Activated CD4-positive, alpha-beta T cell treated with anti-CD3 and anti-CD28 coated beads for 36 hours (primary cell): ENCODE data around the gene GRAMD1B. TPM values are rescaled to one million over a fixed set of nuclear protein-coding genes. Genes with fewer than 3 reads are reported as not detected.

Experiments used
- ATAC-seq: fragments of 200-7000 bp; cut with Tn5 transposase; one replicate; pipeline ENCODE4 v1.10.0; 2021; ENCODE audit warnings: mild to moderate bottlenecking, moderate library complexity
- CTCF ChIA-PET: fragments of 350-600 bp; sonication (Branson Sonifier 250); formaldehyde crosslinking; loops from one replicate; lab custom pipeline; 2021; ENCODE audit warnings: antibody characterized with exemption; lab: Charles Lee
- POLR2A ChIA-PET: fragments of 350-600 bp; sonication (Branson Sonifier 250); formaldehyde crosslinking; loops from one replicate; lab custom pipeline; 2021; ENCODE audit warnings: antibody characterized with exemption, inconsistent platforms; lab: Charles Lee
- DNase-seq: peaks from one replicate; pipeline ENCODE4 v3.0.0-alpha.2; 2020
- H3K27ac Mint-ChIP-seq: one replicate; pipeline ENCODE4 v1.8.0; 2021; ENCODE audit warnings: mixed read lengths
- H3K27me3 Mint-ChIP-seq: one replicate; pipeline ENCODE4 v1.8.0; 2021; ENCODE audit warnings: mixed read lengths
- H3K36me3 Mint-ChIP-seq: one replicate; pipeline ENCODE4 v1.8.0; 2021; ENCODE audit warnings: low read depth, mixed read lengths
- H3K4me1 Mint-ChIP-seq: one replicate; pipeline ENCODE4 v1.8.0; 2021; ENCODE audit warnings: mixed read lengths
- H3K4me3 Mint-ChIP-seq: one replicate; pipeline ENCODE4 v1.8.0; 2021; ENCODE audit warnings: mild to moderate bottlenecking, moderate library complexity, mixed read lengths
- H3K9me3 Mint-ChIP-seq: one replicate; pipeline ENCODE4 v1.8.0; 2021; ENCODE audit warnings: low read depth, mixed read lengths
- intact Hi-C, 2 experiments: fragments of 100-400 bp; cut with DNase I in 1 of 2; cut with micrococcal nuclease in 1 of 2; formaldehyde crosslinking; loops; one replicate each; pipeline versions ENCODE4 v1.14.2 to v1.15.1; 2022 to 2024; cut with DNase I, micrococcal nuclease
- total RNA-seq, 2 experiments: library from RNA; stranded (reverse); gene quantifications; one replicate each; pipeline ENCODE4 v1.2.3, GENCODE V29; 2021

GRAMD1B gene
- total RNA-seq, 2 experiments from 2014 or later, result 38.6 to 45.7 TPM

DNA sequence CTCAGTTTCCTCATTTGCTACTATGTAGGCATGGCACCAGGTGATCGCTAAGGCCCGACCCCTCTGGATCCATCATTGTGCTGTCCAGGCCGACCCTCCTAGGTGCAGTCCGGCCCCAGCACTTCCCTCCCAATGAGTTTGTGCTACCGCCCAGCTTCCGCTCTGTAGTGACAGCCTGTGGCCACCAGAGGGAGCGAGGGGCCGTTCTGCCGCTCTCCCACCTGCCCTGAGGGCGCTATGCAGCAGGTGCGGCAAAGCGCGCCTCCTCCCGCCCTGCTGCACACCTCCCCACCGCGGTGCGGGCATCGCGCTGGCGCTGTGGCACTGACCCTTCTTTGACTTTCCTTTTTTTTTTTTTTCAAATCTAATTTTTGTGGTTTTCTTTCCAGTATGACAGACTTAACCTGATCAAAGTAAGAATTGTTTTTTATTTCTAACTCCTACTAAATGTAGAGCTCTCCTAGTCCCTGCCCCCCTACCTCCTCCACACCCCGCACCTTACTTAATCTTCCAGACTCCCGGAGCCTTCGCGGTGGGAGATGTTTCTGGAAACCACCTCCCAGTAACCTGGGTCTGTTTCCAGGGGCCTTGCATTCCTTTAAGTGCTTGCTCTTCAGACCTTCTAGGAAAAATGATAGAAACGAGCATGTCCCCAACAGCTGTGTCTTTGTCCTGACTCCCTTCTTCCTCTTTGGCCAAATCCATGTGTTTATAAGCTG is 150.6 kb downstream of the GRAMD1B start:
- intact Hi-C loops, result loop anchor here (1.0 kb wide), 2 partner anchors 127 to 128 kb away; no protein-coding TSS in a partner anchor
- POLR2A ChIA-PET, result no interaction called here
- Mint-ChIP-seq H3K27me3 (no peaks in the 10 kb centered on the region), H3K9me3 (no peaks in the 10 kb centered on the region), H3K4me3 (no peak overlapping the region), H3K36me3 (no peaks in the 10 kb centered on the region), H3K4me1 (peaks cover 10% of the 10 kb centered on the region), H3K27ac (no peak overlapping the region)
- peak; percentile 84 for DNase-seq
- CTCF ChIA-PET, result interaction anchor here (0.6 to 3.0 kb wide), 30 partner anchors 9 to 1036 kb away, joined by 3 to 22 read pairs (median 3); no protein-coding TSS in a partner anchor
- peak; percentile 89 for ATAC-seq

DNA sequence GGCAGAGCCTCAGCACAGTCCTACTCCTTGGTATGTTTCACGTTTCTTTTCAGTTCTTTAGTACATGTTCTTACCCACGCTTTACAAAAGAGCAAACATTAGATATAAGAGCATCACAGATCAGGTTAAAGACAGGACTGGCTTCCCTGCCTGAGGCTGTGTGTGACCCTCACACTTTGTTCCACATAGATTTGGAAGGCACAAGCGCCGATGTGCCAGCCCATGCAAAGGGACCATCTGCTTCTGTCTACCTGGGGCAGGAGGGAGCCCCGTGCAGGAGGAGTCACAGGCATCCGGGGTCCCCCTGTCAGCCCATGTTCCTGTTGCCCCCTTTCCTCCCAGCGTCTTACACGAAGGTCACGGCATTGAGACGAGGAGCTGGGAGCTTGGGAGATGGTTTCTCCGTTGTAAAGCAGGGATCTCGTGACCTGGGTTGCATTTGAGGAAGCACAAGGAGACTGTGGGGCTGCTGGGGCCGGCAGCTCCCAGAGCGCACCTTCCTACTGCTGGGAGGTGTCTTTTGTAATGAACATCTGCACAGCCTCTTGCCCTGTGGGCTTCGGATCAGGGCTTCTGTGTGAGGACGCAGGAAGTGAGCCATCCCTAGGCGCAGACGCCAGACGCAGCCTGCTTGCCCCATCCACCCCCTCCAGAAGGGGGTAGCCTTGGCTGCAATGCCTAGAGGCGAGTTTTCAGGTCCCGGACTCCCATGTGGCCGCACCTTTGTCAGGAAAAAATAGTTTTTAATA is 151.8 kb downstream of the GRAMD1B start:
- Mint-ChIP-seq H3K4me1 (peaks cover 3% of the 10 kb centered on the region), H3K27me3 (no peaks in the 10 kb centered on the region), H3K36me3 (no peaks in the 10 kb centered on the region), H3K4me3 (no peak overlapping the region), H3K27ac (no peak overlapping the region), H3K9me3 (no peaks in the 10 kb centered on the region)
- no peak for ATAC-seq
- CTCF ChIA-PET, result interaction anchor here (1.1 to 3.0 kb wide), 8 partner anchors 8 to 125 kb away, joined by 3 to 22 read pairs (median 7); no protein-coding TSS in a partner anchor
- intact Hi-C loops, result no loop called here
- POLR2A ChIA-PET, result no interaction called here
- DNase-seq, result no peak

DNA sequence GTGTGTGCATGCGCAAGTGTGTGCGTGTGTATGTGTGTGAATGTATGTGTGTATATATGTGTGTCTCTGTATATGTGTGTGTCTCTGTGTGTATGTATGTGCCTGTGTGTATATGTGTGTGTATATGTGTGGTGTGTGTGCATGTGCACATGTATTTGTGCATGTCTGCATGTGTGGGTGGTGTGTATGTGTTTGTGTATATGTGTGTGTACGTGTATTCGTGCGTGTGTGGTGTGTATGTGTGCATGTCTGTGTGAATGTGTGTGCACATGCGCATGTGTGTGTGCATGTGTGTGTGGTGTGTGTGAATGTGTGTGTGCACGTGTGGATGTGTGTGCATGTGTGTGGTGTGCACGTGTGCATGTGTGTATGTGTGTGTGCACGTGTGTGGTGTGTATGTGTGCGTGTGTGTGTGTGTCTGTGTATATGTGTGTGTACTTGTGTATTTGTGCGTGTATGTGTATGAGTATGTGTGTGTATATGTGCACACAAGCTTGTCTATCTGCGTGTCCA is 153.0 kb downstream of the GRAMD1B start:
- H3K4me1 Mint-ChIP-seq, result peaks cover 3% of the 10 kb centered on the region
- no peak overlapping the region for H3K27ac Mint-ChIP-seq
- no peaks in the 10 kb centered on the region for H3K36me3 Mint-ChIP-seq
- ATAC-seq (no peak), DNase-seq (no peak)
- ChIA-PET POLR2A (no interaction called here), CTCF (no interaction called here)
- no peaks in the 10 kb centered on the region for H3K27me3 Mint-ChIP-seq
- no peak overlapping the region for H3K4me3 Mint-ChIP-seq
- intact Hi-C loops, result no loop called here
- no peaks in the 10 kb centered on the region for H3K9me3 Mint-ChIP-seq

DNA sequence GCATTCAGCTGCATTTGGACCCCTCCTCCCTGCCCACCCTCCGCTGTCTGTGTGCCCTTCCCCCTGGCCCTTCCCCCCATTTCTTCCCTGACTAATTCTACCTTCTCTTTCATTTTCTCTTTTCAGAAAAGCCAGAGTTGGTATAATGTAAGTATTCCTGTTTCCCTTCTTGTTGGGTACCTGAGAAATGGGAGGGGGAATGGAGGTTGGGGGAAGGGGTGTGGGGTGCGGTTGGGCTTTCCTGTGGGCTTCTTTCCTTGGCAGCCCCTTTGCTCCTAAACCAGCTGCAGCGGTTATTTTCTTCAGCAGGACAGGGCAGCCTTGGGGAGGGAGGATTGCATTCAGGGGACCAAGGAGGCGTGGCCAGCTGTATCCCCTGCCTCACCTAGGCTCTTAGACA is 154.1 kb downstream of the GRAMD1B start:
- Mint-ChIP-seq H3K4me3 (no peak overlapping the region), H3K4me1 (peaks cover 3% of the 10 kb centered on the region), H3K9me3 (no peaks in the 10 kb centered on the region), H3K27me3 (no peaks in the 10 kb centered on the region), H3K36me3 (no peaks in the 10 kb centered on the region), H3K27ac (no peak overlapping the region)
- ATAC-seq (no peak), DNase-seq (no peak)
- ChIA-PET POLR2A (no interaction called here), CTCF (no interaction called here)
- intact Hi-C loops, result no loop called here

DNA sequence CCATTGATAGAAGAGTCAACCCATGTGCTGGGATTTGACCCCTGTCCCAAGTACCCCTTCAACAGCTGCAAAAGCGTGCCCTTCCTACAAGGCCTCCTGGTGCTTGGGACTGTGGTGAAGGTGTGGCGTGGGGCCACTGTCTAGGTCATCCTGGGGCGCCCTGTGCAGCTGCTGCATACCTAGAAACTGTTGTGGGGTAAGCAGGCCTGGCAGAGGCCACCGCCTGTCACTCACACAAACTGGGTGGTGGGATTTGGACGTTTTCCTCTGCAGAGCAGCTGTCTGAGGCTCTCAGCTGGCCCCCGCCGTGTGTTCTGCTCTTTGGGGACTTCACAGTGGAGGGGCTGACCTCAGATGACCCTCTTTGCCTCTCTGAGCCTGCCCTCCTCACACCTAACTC is 154.7 kb downstream of the GRAMD1B start:
- DNase-seq, result no peak
- H3K9me3 Mint-ChIP-seq, result no peaks in the 10 kb centered on the region
- ChIA-PET POLR2A (no interaction called here), CTCF (interaction anchor here (1.2 kb wide), 1 partner anchor 8 kb away, joined by 6 read pairs; no protein-coding TSS in a partner anchor)
- ATAC-seq, result no peak
- intact Hi-C loops, result no loop called here
- no peak overlapping the region for H3K27ac Mint-ChIP-seq
- H3K4me3 Mint-ChIP-seq, result no peak overlapping the region
- H3K27me3 Mint-ChIP-seq, result no peaks in the 10 kb centered on the region
- H3K4me1 Mint-ChIP-seq, result peaks cover 3% of the 10 kb centered on the region
- H3K36me3 Mint-ChIP-seq, result no peaks in the 10 kb centered on the region

DNA sequence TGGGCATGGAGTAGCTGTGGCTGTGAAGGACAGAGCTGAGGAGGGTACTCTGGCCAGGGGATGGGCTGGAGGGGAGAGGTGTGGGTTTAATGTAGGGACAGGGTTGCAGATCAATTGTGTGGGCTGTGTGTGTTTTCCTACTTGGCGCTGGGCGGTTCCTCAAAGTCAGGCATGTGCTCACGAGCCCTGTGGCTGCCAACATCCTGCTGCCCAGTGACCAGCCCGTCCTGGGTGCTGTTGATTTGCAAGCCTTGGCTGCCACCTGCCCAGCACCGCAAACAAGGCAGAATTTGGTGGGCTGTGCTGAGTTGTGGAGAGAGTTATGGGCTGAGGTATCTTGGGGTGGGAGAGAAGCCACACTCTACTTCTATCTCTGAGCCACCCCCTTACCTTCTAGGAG is 155.1 kb downstream of the GRAMD1B start:
- Mint-ChIP-seq H3K4me3 (no peak overlapping the region), H3K9me3 (no peaks in the 10 kb centered on the region), H3K36me3 (no peaks in the 10 kb centered on the region), H3K27ac (no peak overlapping the region), H3K4me1 (peaks cover 3% of the 10 kb centered on the region), H3K27me3 (no peaks in the 10 kb centered on the region)
- DNase-seq (no peak), ATAC-seq (no peak)
- intact Hi-C loops, result no loop called here
- POLR2A ChIA-PET, result no interaction called here
- CTCF ChIA-PET, result interaction anchor here (1.2 kb wide), 1 partner anchor 9 kb away, joined by 6 read pairs; no protein-coding TSS in a partner anchor

DNA sequence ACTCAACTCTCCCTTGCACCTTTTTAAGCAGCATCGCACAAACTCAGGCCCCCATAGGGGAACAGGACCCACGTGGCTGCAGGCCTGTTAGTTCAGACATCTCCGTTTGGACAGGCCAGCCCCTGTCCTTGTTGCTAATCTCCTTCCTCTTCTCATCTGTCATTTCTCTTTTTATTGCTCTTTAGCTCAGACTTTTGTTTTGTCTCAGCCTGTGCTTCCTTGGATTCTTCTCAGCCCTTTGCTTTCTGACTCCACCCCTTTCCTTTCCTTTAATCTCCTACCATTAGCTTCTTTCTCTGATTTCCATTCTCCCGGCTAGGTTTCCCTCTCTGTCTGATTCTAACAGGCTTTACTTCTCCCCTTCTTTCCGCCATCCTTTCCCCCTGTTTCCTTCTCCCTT is 155.6 kb downstream of the GRAMD1B start:
- no peaks in the 10 kb centered on the region for H3K27me3 Mint-ChIP-seq
- ATAC-seq, result no peak
- H3K4me1 Mint-ChIP-seq, result no peaks in the 10 kb centered on the region
- no peaks in the 10 kb centered on the region for H3K36me3 Mint-ChIP-seq
- no peak overlapping the region for H3K4me3 Mint-ChIP-seq
- ChIA-PET CTCF (interaction anchor here (0.7 to 1.2 kb wide), 2 partner anchors 9 to 135 kb away, joined by 4 to 6 read pairs; no protein-coding TSS in a partner anchor), POLR2A (no interaction called here)
- no peak overlapping the region for H3K27ac Mint-ChIP-seq
- no peak for DNase-seq
- H3K9me3 Mint-ChIP-seq, result no peaks in the 10 kb centered on the region
- intact Hi-C loops, result no loop called here

DNA sequence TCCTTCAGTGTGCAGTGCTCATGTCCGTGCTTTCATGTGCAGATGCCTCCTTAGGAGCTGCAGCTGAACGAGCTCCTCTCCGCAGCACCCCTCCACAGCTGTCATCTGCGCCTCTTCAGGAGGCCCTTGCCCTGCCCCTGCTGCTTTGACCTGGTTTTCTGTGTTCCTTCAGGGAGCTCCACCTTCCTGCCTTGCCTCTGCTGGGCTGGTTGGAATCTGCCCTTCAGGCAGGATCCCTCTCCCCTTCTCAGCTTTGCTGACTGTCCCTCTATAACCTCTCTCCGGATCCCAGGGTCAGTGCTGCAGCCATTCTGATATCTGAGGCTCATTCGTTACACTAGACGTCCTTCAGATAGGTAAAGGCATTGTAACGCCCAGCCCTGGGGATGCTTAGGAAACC is 156.5 kb downstream of the GRAMD1B start:
- ChIA-PET POLR2A (no interaction called here), CTCF (interaction anchor here (0.7 to 1.0 kb wide), 2 partner anchors 9 to 136 kb away, joined by 4 to 5 read pairs; no protein-coding TSS in a partner anchor)
- Mint-ChIP-seq H3K9me3 (no peaks in the 10 kb centered on the region), H3K27me3 (no peaks in the 10 kb centered on the region), H3K4me1 (no peaks in the 10 kb centered on the region), H3K36me3 (peaks cover 2% of the 10 kb centered on the region), H3K4me3 (no peak overlapping the region), H3K27ac (no peak overlapping the region)
- intact Hi-C loops, result no loop called here
- no peak for DNase-seq
- no peak for ATAC-seq

DNA sequence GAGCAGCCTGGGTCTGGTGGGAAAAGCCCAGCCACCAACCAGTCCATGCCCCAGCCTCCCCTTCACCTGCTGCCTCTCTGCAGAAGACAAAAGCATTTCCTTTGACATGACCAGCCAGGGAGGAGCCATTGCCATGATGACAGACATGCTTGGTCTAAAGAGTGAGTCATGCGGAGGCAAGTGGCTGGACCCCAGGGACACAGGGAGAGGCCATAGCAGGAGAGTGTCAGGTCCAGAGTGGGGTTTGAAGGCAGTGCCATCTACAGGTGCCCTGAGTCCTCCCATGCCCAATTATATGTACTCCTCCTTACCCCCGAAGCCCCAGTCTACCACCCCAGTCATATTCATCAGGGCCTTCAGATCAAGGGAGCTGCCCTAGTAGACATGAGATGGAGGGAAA is 157.0 kb downstream of the GRAMD1B start:
- CTCF ChIA-PET, result interaction anchor here (1.0 kb wide), 1 partner anchor 10 kb away, joined by 5 read pairs; no protein-coding TSS in a partner anchor
- POLR2A ChIA-PET, result no interaction called here
- Mint-ChIP-seq H3K4me1 (no peaks in the 10 kb centered on the region), H3K4me3 (no peak overlapping the region), H3K27me3 (no peaks in the 10 kb centered on the region), H3K36me3 (peaks cover 2% of the 10 kb centered on the region), H3K27ac (no peak overlapping the region), H3K9me3 (no peaks in the 10 kb centered on the region)
- DNase-seq (no peak), ATAC-seq (no peak)
- intact Hi-C loops, result no loop called here

DNA sequence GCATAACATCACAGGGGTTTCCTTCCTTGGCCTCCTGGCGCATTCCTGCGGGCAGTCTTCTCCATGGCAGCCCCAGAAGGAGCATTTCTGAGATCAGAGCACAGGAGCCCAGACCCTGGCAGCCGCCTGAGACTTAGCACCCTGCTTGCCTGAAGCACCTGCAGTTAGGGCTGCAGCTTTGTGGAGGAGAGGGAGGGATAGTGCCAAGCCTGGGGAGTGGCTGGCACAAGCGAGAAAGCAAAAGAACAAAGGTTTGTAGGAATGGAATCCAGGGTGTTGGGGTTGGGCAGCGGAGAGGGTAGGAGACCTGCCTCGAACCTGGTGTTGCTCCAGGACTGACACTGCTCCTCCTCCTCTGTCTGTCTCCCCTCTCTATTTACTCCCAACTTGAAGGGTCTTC is 157.5 kb downstream of the GRAMD1B start:
- ChIA-PET CTCF (no interaction called here), POLR2A (no interaction called here)
- Mint-ChIP-seq H3K36me3 (peaks cover 5% of the 10 kb centered on the region), H3K4me1 (no peaks in the 10 kb centered on the region), H3K27me3 (no peaks in the 10 kb centered on the region), H3K9me3 (no peaks in the 10 kb centered on the region), H3K4me3 (no peak overlapping the region), H3K27ac (no peak overlapping the region)
- ATAC-seq, result no peak
- no peak for DNase-seq
- intact Hi-C loops, result no loop called here

DNA sequence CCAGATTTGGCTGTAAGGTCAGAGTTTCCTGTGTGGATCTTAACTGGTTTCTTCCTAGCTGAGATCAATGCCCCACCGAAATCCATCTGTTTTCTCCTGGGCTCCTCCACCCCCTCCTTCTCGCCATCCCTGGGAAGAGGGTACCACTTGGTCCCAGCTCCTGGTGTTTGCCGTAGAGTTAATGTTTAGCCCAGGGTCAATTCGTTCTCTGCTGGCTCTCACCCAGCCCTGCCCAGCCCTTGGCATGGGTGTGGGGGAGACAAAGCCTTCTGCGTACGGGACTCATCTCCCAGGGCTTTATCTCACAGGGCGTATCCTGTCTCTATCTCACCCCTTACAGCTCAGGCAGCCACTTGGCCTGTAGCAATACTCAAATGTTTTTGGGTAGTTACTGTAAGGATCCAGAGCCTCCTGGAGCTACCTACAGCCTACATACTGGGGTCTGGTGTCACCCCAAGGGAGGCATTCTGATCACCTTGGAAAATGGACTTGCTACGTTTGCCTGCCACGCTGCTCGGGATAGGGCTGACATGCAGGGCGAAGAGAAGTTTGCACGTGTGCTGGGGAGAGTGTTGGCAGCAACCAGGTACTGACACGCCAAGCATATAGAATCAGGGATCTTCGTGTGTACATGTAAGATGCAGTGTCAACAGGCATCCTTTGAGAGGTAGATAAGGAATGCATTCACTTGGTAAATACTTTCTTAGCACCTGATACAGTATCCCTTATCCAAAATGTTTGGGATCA is 158.2 kb downstream of the GRAMD1B start:
- H3K27me3 Mint-ChIP-seq, result no peaks in the 10 kb centered on the region
- ChIA-PET CTCF (interaction anchor here (0.7 kb wide), 1 partner anchor 1020 kb away, joined by 3 read pairs; no protein-coding TSS in a partner anchor), POLR2A (no interaction called here)
- peaks cover 5% of the 10 kb centered on the region for H3K36me3 Mint-ChIP-seq
- H3K4me1 Mint-ChIP-seq, result no peaks in the 10 kb centered on the region
- H3K4me3 Mint-ChIP-seq, result no peak overlapping the region
- no peak for ATAC-seq
- H3K27ac Mint-ChIP-seq, result no peak overlapping the region
- intact Hi-C loops, result no loop called here
- no peak for DNase-seq
- H3K9me3 Mint-ChIP-seq, result no peaks in the 10 kb centered on the region
